GM18517 (cell line): ENCODE measurements around the gene ATAD2B.

Source experiments
- ATAC-seq: cut with Tn5 transposase; IDR thresholded peaks from one replicate; pipeline ENCODE4 v1.9.1; 2021; ENCODE audit warnings: mild to moderate bottlenecking, moderate library complexity; ENCODE audit not compliant: unreplicated experiment

ATAD2B gene

DNA sequence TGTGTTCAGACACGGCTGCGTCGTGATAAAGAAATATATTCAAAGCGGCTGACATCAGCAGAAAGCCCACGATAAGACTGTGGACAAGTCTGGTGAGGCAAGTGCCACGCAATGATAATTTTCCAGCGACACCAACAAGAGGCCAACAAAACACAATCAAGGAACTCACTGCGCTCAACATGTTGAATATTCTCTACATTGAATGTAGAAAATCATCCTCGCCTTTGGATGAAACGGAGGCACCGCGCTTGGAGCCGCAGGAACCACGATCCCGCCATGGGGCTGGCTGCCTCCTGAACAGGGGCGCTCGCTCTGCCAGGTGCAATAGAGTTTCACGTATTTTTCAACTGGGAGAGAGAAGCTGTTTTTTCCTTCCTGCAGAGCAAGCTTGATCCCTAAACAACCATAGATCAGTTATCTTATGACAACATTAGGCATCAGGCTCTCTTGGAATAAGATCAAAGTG lies 220.3 kb downstream of the ATAD2B start:
- ATAC-seq: no peak

DNA sequence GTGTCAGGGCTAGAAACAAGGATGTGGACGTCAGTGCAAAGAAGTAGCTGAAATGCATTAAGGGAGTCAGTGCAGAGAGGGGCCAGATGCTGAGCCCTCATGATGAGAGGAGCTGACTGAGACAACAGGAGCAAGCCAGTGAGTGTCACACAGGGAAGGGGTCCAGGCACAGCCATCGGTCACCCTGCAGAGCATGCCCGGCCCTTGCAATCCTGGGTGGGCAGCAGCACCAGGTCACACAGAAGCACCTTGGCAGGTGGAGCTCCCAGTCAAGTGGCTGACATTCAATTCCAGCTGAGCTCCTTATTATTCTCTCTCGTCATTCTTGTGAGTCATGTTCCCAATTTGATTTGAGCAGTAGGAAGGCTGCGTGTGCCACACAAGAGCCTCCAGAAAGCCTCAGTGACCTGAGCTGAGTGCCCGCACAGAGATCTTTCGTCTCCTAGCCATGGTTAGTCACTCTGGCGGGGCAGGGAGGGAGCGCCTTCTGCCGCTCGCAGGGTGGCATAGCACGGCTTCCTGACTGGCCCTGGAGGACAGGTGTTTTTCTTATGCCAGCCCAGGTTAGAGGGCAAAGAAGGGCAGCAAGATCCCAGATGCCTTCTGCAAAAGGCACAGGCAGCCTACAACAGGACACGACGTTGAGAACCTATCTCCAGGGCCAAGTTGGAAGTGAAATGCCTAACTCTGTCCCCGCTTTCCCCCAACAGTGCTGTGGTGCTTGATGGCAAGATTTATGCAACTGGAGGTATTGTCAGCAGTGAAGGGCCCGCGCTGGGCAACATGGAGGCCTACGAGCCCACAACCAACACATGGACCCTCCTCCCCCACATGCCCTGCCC lies 220.9 kb downstream of the ATAD2B start:
- no peak for ATAC-seq

- no peak for ATAC-seq
Measured at GRCh38 chr2:23703583-23704385, 223.1 kb downstream of the ATAD2B start.

DNA sequence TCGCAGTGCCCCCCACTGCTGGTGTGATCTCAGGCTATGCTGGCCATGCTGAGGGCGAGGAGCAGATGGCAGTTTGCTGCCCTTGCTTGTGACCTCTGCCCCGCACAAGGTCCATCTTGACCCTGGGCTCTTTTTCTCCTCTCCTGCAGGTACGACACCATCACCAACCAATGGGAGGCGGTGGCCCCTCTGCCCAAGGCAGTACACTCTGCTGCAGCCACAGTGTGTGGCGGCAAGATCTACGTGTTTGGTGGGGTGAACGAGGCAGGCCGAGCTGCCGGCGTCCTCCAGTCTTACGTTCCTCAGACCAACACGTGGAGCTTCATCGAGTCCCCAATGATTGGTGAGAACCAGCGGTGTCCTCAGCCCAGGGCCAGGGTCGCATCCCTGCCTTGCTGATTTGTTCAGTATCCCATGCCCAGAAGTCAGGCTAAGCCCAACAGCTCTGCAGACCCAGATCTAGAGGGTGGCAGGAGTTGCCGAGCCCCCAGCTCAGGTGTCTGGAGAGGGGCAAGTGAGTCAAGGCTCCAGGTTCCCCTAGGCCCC lies 223.8 kb downstream of the ATAD2B start:
- ATAC-seq: no peak

DNA sequence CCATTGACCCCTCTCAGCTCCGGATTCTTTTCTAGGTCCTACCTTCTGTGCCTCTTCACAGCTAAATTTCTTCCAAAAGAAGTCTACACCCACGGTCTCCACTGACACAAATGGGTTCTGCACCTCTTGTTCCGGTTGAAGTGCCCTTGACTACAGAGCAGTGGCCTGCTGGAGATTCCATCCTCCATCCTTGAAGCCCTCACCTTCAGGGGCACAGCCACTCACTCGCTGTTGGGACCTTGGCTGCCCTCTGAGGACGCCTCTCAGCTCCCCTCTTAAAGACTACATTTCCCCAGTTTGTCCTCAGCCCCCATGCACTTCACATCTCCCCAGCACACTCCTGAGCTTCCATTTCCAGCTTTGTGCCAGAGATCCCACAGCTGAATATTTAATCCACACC lies 226.3 kb downstream of the ATAD2B start:
- ATAC-seq: no peak

DNA sequence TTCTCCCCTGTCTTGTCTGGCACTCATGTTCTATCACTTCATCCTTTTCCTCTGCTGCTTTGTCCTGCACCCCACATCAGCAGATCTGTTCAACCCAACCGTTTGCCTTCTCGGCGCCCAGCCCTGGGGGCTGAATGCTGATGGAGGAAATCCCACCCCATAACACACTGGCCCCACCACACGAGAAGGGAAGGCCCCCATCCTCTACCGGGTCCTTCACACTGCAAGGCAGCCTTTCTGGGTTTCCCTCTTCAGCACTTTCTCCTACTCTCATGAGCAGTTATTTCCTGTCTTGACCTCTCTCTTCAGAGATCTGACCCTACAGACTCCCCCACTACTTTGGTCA lies 227.4 kb downstream of the ATAD2B start:
- ATAC-seq: no peak

- ATAC-seq: no peak
Measured at GRCh38 chr2:23698721-23699579, 228.0 kb downstream of the ATAD2B start.
